ENCODE measurements around the gene FILIP1.

The FILIP1 gene

DNA sequence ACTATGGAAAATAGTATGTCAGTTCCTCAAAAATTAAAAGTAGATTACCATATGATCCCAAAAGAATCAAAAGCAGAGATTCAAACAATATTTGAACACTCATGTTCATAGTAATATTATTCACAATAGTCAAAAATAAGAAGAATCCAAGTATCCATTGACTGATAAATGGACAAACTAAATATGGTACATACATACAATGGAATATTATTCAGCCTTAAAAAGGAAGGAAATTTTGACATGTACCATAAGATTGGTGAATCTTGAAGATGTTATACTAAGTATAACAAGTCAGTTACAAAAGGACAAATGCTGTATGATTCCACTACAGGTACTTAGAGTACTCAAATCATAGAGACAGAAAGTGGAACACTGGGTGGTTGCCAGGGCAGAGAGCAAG, 120.7 kb downstream of the FILIP1 start:
- no peak overlapping the region for H3K4me3 ChIP-seq (ENCODE audit: low read length, poor library complexity, severe bottlenecking)
- H3K4me2 ChIP-seq (ENCODE audit: low read depth, low read length, poor library complexity, severe bottlenecking) = no peak overlapping the region
- H3K9me2 ChIP-seq (replicated peaks; ENCODE audit: low read depth, low read length) = no peaks in the 10 kb centered on the region
- no peaks in the 10 kb centered on the region for H3K27me3 ChIP-seq (ENCODE audit: insufficient read depth, low read length, poor library complexity, severe bottlenecking)
- no peak overlapping the region for H3K9ac ChIP-seq (ENCODE audit: low read depth, low read length, poor library complexity, severe bottlenecking)
- no peaks in the 10 kb centered on the region for H3K79me2 ChIP-seq (ENCODE audit: insufficient read depth, low read length)
- H3K4me1 ChIP-seq (ENCODE audit: insufficient read depth, low read length, poor library complexity, severe bottlenecking) = no peaks in the 10 kb centered on the region
- no peaks in the 10 kb centered on the region for H3F3A ChIP-seq (ENCODE audit: low read depth)
- H4K20me1 ChIP-seq (ENCODE audit: insufficient read depth, low read length, poor library complexity, severe bottlenecking) = no peaks in the 10 kb centered on the region
- TF ChIP-seq EZH2phosphoT487 (IDR thresholded peaks at IDR 0.05; ENCODE audit: borderline replicate concordance) = no peak
- no peak overlapping the region for H2AFZ ChIP-seq (ENCODE audit: low read length)
- H3K9me3 ChIP-seq (ENCODE audit: insufficient read depth, low read depth, low read length) = no peaks in the 10 kb centered on the region
- H3K36me3 ChIP-seq (ENCODE audit: insufficient read depth, low read length) = no peaks in the 10 kb centered on the region

DNA sequence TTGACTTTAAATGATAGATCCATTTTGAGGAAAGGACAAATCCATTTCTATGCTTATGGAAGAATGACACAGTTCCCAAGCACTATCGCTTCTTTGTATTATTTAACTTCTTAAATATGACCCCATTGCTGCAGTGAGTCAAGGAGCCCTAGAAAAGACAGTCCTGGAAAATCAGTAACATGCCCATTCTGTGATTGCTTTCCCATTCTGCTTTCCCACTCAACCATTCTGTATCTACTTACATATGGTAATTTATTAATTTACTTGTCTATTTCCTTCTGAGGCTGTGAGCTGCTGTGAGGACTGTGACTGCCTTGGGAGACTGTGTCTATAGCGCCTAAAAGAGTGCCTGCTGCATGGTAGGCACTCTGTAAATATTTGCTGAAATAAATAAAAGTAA, 123.6 kb downstream of the FILIP1 start:
- H3K36me3 ChIP-seq (ENCODE audit: insufficient read depth, low read length) = no peaks in the 10 kb centered on the region
- H3K4me1 ChIP-seq (ENCODE audit: insufficient read depth, low read length, poor library complexity, severe bottlenecking) = no peaks in the 10 kb centered on the region
- no peak for TF ChIP-seq EZH2phosphoT487 (IDR thresholded peaks at IDR 0.05; ENCODE audit: borderline replicate concordance)
- TF ChIP-seq, protein P1, sequence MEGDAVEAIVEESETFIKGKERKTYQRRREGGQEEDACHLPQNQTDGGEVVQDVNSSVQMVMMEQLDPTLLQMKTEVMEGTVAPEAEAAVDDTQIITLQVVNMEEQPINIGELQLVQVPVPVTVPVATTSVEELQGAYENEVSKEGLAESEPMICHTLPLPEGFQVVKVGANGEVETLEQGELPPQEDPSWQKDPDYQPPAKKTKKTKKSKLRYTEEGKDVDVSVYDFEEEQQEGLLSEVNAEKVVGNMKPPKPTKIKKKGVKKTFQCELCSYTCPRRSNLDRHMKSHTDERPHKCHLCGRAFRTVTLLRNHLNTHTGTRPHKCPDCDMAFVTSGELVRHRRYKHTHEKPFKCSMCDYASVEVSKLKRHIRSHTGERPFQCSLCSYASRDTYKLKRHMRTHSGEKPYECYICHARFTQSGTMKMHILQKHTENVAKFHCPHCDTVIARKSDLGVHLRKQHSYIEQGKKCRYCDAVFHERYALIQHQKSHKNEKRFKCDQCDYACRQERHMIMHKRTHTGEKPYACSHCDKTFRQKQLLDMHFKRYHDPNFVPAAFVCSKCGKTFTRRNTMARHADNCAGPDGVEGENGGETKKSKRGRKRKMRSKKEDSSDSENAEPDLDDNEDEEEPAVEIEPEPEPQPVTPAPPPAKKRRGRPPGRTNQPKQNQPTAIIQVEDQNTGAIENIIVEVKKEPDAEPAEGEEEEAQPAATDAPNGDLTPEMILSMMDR (conservative IDR thresholded peaks at IDR 0.05; ENCODE audit: low read length) = no peak
- H3K9ac ChIP-seq (ENCODE audit: low read depth, low read length, poor library complexity, severe bottlenecking) = no peak overlapping the region
- H2AFZ ChIP-seq (ENCODE audit: low read length) = no peak overlapping the region
- H3K4me3 ChIP-seq (ENCODE audit: low read length, poor library complexity, severe bottlenecking) = no peak overlapping the region
- no peaks in the 10 kb centered on the region for H3K9me2 ChIP-seq (replicated peaks; ENCODE audit: low read depth, low read length)
- no peaks in the 10 kb centered on the region for H3K79me2 ChIP-seq (ENCODE audit: insufficient read depth, low read length)
- H3K9me3 ChIP-seq (ENCODE audit: insufficient read depth, low read depth, low read length) = no peaks in the 10 kb centered on the region
- H4K20me1 ChIP-seq (ENCODE audit: insufficient read depth, low read length, poor library complexity, severe bottlenecking) = no peaks in the 10 kb centered on the region
- no peaks in the 10 kb centered on the region for H3K27me3 ChIP-seq (ENCODE audit: insufficient read depth, low read length, poor library complexity, severe bottlenecking)
- H3F3A ChIP-seq (ENCODE audit: low read depth) = no peaks in the 10 kb centered on the region
- no peak overlapping the region for H3K4me2 ChIP-seq (ENCODE audit: low read depth, low read length, poor library complexity, severe bottlenecking)

DNA sequence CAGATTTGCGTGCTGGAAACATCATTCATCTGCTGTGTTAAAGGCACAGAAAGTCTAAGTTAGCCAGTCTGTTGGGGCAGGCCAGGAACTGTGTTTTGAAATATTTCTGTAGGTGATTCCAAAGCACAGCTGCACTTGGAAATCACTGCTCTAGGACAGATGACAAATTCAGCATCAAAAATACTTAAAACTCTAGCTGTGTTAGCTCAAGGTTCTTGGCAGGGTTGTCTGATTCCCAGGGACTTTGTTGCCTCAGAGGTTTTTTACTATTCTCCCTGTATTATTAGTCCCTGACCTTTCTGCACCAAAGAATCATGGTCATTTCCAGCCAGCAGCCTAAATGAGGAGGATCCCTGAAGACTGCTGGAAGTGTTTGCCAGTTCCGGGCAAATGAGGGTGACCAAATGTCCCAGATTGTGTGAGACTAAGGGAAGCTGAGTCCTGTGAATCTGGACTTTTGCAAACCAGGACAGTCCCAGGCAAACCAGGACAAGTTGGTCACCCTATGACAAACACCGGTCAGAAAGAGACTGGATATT, 124.7 kb downstream of the FILIP1 start:
- no peaks in the 10 kb centered on the region for H3K79me2 ChIP-seq (ENCODE audit: insufficient read depth, low read length)
- no peaks in the 10 kb centered on the region for H3K4me1 ChIP-seq (ENCODE audit: insufficient read depth, low read length, poor library complexity, severe bottlenecking)
- no peak for TF ChIP-seq EZH2phosphoT487 (IDR thresholded peaks at IDR 0.05; ENCODE audit: borderline replicate concordance)
- TF ChIP-seq, protein P1 (conservative IDR thresholded peaks at IDR 0.05; ENCODE audit: low read length) = no peak
- no peaks in the 10 kb centered on the region for H3K27me3 ChIP-seq (ENCODE audit: insufficient read depth, low read length, poor library complexity, severe bottlenecking)
- no peak overlapping the region for H3K4me3 ChIP-seq (ENCODE audit: low read length, poor library complexity, severe bottlenecking)
- H2AFZ ChIP-seq (ENCODE audit: low read length) = no peak overlapping the region
- no peak overlapping the region for H3K4me2 ChIP-seq (ENCODE audit: low read depth, low read length, poor library complexity, severe bottlenecking)
- H4K20me1 ChIP-seq (ENCODE audit: insufficient read depth, low read length, poor library complexity, severe bottlenecking) = no peaks in the 10 kb centered on the region
- H3K9me2 ChIP-seq (replicated peaks; ENCODE audit: low read depth, low read length) = no peaks in the 10 kb centered on the region
- no peaks in the 10 kb centered on the region for H3K36me3 ChIP-seq (ENCODE audit: insufficient read depth, low read length)
- no peaks in the 10 kb centered on the region for H3K9me3 ChIP-seq (ENCODE audit: insufficient read depth, low read depth, low read length)
- H3K9ac ChIP-seq (ENCODE audit: low read depth, low read length, poor library complexity, severe bottlenecking) = no peak overlapping the region
- no peaks in the 10 kb centered on the region for H3F3A ChIP-seq (ENCODE audit: low read depth)

DNA sequence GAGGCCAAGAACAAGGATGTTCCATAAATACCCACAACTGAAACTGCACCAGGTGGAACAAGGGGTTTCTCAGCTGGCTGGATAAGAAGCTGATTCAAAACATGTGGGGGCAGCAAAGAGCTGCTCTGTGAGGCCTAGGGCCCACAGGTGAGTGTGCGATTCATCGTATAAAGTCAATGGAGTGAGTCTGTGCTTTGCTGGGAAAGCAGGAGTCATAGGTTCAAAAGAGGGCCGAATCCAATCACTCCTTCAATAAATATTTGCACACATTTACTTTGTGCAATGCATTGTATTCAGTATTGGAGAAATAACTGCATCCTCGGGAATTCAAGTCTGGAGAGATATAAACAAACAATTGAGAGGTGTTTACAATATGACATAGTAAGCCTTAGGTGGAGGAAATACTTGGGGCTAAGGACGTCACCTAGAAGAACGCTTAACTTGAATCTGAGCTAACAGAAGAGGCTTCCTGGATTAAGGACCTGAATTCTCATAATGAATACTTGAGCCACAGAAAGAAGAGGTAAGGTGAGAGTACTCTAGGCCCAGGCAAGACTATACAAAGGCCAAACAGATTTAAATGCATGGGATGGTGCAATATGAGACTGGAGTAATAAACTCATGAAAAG, 125.3 kb downstream of the FILIP1 start:
- Histone ChIP-seq H3K36me3 (ENCODE audit: insufficient read depth, low read length) (no peaks in the 10 kb centered on the region), H2AFZ (ENCODE audit: low read length) (no peak overlapping the region), H3F3A (ENCODE audit: low read depth) (no peaks in the 10 kb centered on the region), H3K9me3 (ENCODE audit: insufficient read depth, low read depth, low read length) (no peaks in the 10 kb centered on the region), H3K9ac (ENCODE audit: low read depth, low read length, poor library complexity, severe bottlenecking) (no peak overlapping the region), H3K4me3 (ENCODE audit: low read length, poor library complexity, severe bottlenecking) (no peak overlapping the region), H3K4me2 (ENCODE audit: low read depth, low read length, poor library complexity, severe bottlenecking) (no peak overlapping the region), H3K9me2 (replicated peaks; ENCODE audit: low read depth, low read length) (no peaks in the 10 kb centered on the region), H3K27me3 (ENCODE audit: insufficient read depth, low read length, poor library complexity, severe bottlenecking) (no peaks in the 10 kb centered on the region), H4K20me1 (ENCODE audit: insufficient read depth, low read length, poor library complexity, severe bottlenecking) (no peaks in the 10 kb centered on the region), H3K79me2 (ENCODE audit: insufficient read depth, low read length) (no peaks in the 10 kb centered on the region), H3K4me1 (ENCODE audit: insufficient read depth, low read length, poor library complexity, severe bottlenecking) (no peaks in the 10 kb centered on the region)
- TF ChIP-seq EZH2phosphoT487 (IDR thresholded peaks at IDR 0.05; ENCODE audit: borderline replicate concordance) = no peak
- TF ChIP-seq, protein P1 (conservative IDR thresholded peaks at IDR 0.05; ENCODE audit: low read length) = peak; percentile 54

Data from Loucy (cell line).